HepG2 (cell line): ENCODE measurements around the gene POMGNT2. TPM values are rescaled to one million over a fixed set of nuclear protein-coding genes. Genes with fewer than 3 reads are reported as not detected.

ENCODE experiments used
- ATAC-seq: fragments of 200-7000 bp; cut with Tn5 transposase; 3 replicates; pipeline ENCODE4 v1.9.1; 2020; ENCODE audit warnings: mild to moderate bottlenecking, moderate library complexity
- BruUV-seq: library from RNA; stranded (reverse); fragments of 400-500 nt; replicated peaks from 2 replicates; lab custom pipeline; 2021; lab: Mats Ljungman, UMichigan
- CTCF ChIA-PET: fragments of 300-600 bp; formaldehyde crosslinking; extraction: SDS; loops from one replicate; lab custom pipeline; 2021; ENCODE audit warnings: low total read pairs, inconsistent platforms, low intra/inter-chr PET ratio; lab: Yijun Ruan, JAX
- POLR2A ChIA-PET: fragments of 350-600 bp; sonication (Branson Sonifier 250); formaldehyde crosslinking; loops from one replicate; lab custom pipeline; 2020; ENCODE audit warnings: antibody characterized with exemption, inconsistent platforms; lab: Yijun Ruan, JAX
- DNase-seq: peaks from one replicate; pipeline ENCODE4 v3.0.0-alpha.2; 2015; ENCODE audit warnings: low spot score
- FAIRE-seq: peaks from 3 replicates; lab custom pipeline; 2011; peaks lifted over from hg19 to GRCh38; lab: Jason Lieb, UNC
- H2AFZ ChIP-seq: one replicate; pipeline ENCODE4 v1.6.1; 2011; ENCODE audit warnings: low read length, inconsistent platforms
- H3K27ac ChIP-seq: fragments of 300-600 bp; 3 replicates; pipeline ENCODE4 v1.8.0; 2011; ENCODE audit warnings: mixed run types, mild to moderate bottlenecking, mixed read lengths, low read length, inconsistent platforms; ENCODE audit not compliant: insufficient read depth; ENCODE audit errors: extremely low read length
- H3K27me3 ChIP-seq, 2 experiments: fragments of 200-600 bp in 1 of 2; 2 replicates in 1 of 2; 3 replicates in 1 of 2; pipeline versions ENCODE4 v1.6.0 to v1.8.0; 2011; ENCODE audit warnings: low read length in 2 of 2, mild to moderate bottlenecking in 2 of 2, moderate library complexity in 2 of 2, inconsistent platforms in 1 of 2; ENCODE audit not compliant: insufficient read depth in 2 of 2, control insufficient read depth in 1 of 2
- H3K36me3 ChIP-seq, 2 experiments: fragments of 200-600 bp in 1 of 2; replicated peaks in 1 of 2; 2 replicates in 1 of 2; 3 replicates in 1 of 2; pipeline versions ENCODE4 v1.5.1 to v1.8.0; 2011; ENCODE audit warnings: low read length in 2 of 2, inconsistent platforms in 1 of 2; ENCODE audit not compliant: insufficient read depth in 2 of 2, control insufficient read depth in 1 of 2
- H3K4me1 ChIP-seq: 2 replicates; pipeline ENCODE4 v1.5.1; 2012; ENCODE audit warnings: low read length, inconsistent platforms; ENCODE audit not compliant: insufficient read depth
- H3K4me2 ChIP-seq: 2 replicates; pipeline ENCODE4 v1.6.0; 2011; ENCODE audit warnings: low read depth, low read length, inconsistent platforms
- H3K4me3 ChIP-seq, 3 experiments: fragments of 200-600 bp in 1 of 3; sonication (generic), shearing (Covaris generic) in 1 of 3; replicated peaks in 1 of 3; 2 replicates each; pipeline ENCODE4 v1.5.1; 2011 to 2016; ENCODE audit warnings: low read length in 3 of 3, inconsistent platforms in 2 of 3, low read depth in 2 of 3, mild to moderate bottlenecking in 2 of 3, control low read depth in 1 of 3, mixed read lengths in 1 of 3; ENCODE audit not compliant: insufficient read depth in 1 of 3
- H3K79me2 ChIP-seq: one replicate; pipeline ENCODE4 v1.6.1; 2011; ENCODE audit warnings: low read length, inconsistent platforms; ENCODE audit not compliant: insufficient read depth
- H3K9ac ChIP-seq: 2 replicates; pipeline ENCODE4 v1.6.0; 2011; ENCODE audit warnings: mild to moderate bottlenecking, low read depth, low read length, inconsistent platforms; ENCODE audit not compliant: insufficient read depth
- H3K9me3 ChIP-seq: 2 replicates; pipeline ENCODE4 v1.5.1; 2012; ENCODE audit warnings: mild to moderate bottlenecking, low read length
- H4K20me1 ChIP-seq: 2 replicates; pipeline ENCODE4 v1.6.0; 2011; ENCODE audit warnings: inconsistent platforms, mild to moderate bottlenecking, low read length, moderate library complexity; ENCODE audit not compliant: insufficient read depth
- ARID4A ChIP-seq: sonication (generic); formaldehyde crosslinking; IDR thresholded peaks from 2 replicates; pipeline ENCODE4 v1.5.0; 2020; ENCODE audit warnings: mild to moderate bottlenecking, missing genetic modification reagents, borderline replicate concordance
- ARNTL ChIP-seq: sonication (generic); formaldehyde crosslinking; IDR thresholded peaks from 2 replicates; pipeline ENCODE4 v1.4.0; 2020; ENCODE audit warnings: mild to moderate bottlenecking, missing genetic modification reagents
- ISL2 ChIP-seq: sonication (generic); formaldehyde crosslinking; IDR thresholded peaks from 2 replicates; pipeline ENCODE4 v1.5.0; 2020; ENCODE audit warnings: missing genetic modification reagents
- MLLT10 ChIP-seq: sonication (generic); formaldehyde crosslinking; IDR thresholded peaks from 2 replicates; pipeline ENCODE4 v1.4.0; 2020; ENCODE audit warnings: missing genetic modification reagents
- PLRG1 ChIP-seq: fragments of 450-650 bp; conservative IDR thresholded peaks from 2 replicates; pipeline ENCODE4 v1.6.1; 2016
- SKI ChIP-seq: fragments of 450-650 bp; IDR thresholded peaks from one replicate; pipeline ENCODE4 v1.6.1; 2018; ENCODE audit warnings: mild to moderate bottlenecking; ENCODE audit not compliant: partially characterized antibody
- SRSF4 ChIP-seq: fragments of 200-400 bp; formaldehyde crosslinking; IDR thresholded peaks from one replicate; pipeline ENCODE4 v1.6.1; 2018; ENCODE audit warnings: mild to moderate bottlenecking, low read depth, low read length, moderate library complexity; ENCODE audit not compliant: poor library complexity, severe bottlenecking
- ZNF12 ChIP-seq: sonication (generic); formaldehyde crosslinking; IDR thresholded peaks from 2 replicates; pipeline ENCODE4 v1.5.0; 2020; ENCODE audit warnings: missing genetic modification reagents
- ZNF460 ChIP-seq: sonication (generic); formaldehyde crosslinking; IDR thresholded peaks from 2 replicates; pipeline ENCODE4 v1.5.1; 2020; ENCODE audit warnings: missing genetic modification reagents, mild to moderate bottlenecking, borderline replicate concordance
- ZNF704 ChIP-seq: sonication (generic); formaldehyde crosslinking; IDR thresholded peaks from 2 replicates; pipeline ENCODE4 v1.8.1; 2023; ENCODE audit warnings: mild to moderate bottlenecking, inconsistent platforms, moderate library complexity, missing genetic modification reagents, borderline replicate concordance
- WGBS: methylation state at CpG from one replicate; pipeline ENCODE4 v1.1.6; 2017; ENCODE audit warnings: low lambda C conversion rate; 5-methylcytosine and 5-hydroxymethylcytosine counted together
- in situ Hi-C: cut with HindIII; loops from 2 replicates; pipeline ENCODE4 v1.10.0; 2017; ENCODE audit warnings: low pct_unique_long_range_greater_than_20kb; ENCODE audit not compliant: extremely low pct_ligation_motif_present
- intact Hi-C: fragments of 100-400 bp; cut with micrococcal nuclease; formaldehyde crosslinking; loops from one replicate; pipeline ENCODE4 v1.10.0; 2022; ENCODE audit not compliant: unreplicated experiment
- polyA plus RNA-seq, 8 experiments: library from polyadenylated mRNA; depleted of rRNA in 3 of 8; stranded (reverse) in 7 of 8; unstranded in 1 of 8; fragments of >200 nt; fragmentation: Illumina TruSeq in 4 of 8; extraction: Trizol in 4 of 8; gene quantifications; 2 replicates each; pipeline versions ENCODE4 v1.2.1 to v1.2.3, GENCODE V29; 2011 to 2016; ENCODE audit warnings: low read depth in 4 of 8, missing spikeins in 1 of 8, mixed read lengths in 1 of 8; ENCODE audit not compliant: insufficient read depth in 1 of 8
- total RNA-seq, 5 experiments: library from RNA; depleted of rRNA; stranded (reverse); fragments of >200 nt; fragmentation: Illumina TruSeq; extraction: Trizol; gene quantifications; 2 replicates each; pipeline ENCODE4 v1.2.3, GENCODE V29; 2016; ENCODE audit warnings: low read depth in 1 of 5
- TF ChIP-seq, protein P1 (sequence below), 2 experiments: sonication (generic) in 1 of 2; formaldehyde crosslinking in 1 of 2; IDR thresholded peaks; 2 replicates each; pipeline versions ENCODE4 v1.6.1 to v1.9.0; 2014 to 2022; ENCODE audit warnings: antibody characterized with exemption in 1 of 2, borderline replicate concordance in 1 of 2, inconsistent platforms in 1 of 2, low read depth in 1 of 2, missing genetic modification reagents in 1 of 2

The POMGNT2 gene
- total and polyA plus RNA-seq, 2 of the 13 experiments (the other 11 are each of a cell fraction or from before 2014, with no cell fraction given), result 10.5 to 12.4 TPM

- H3K79me2 ChIP-seq, result no peaks in the 10 kb centered on the region
- BruUV-seq, result no TSS peak
- POLR2A ChIA-PET, result no interaction called here
- TF ChIP-seq ZNF12 (CRISPR knock-in tag), result no peak
- no peak for TF ChIP-seq ARID4A (CRISPR knock-in tag)
- TF ChIP-seq ZNF460, result no peak
- no peak for TF ChIP-seq ISL2 (CRISPR knock-in tag)
- no peak for TF ChIP-seq SKI
- TF ChIP-seq ARNTL (CRISPR knock-in tag), result no peak
- no peak for TF ChIP-seq MLLT10 (CRISPR knock-in tag)
- TF ChIP-seq PLRG1, result no peak
- TF ChIP-seq, protein P1, sequence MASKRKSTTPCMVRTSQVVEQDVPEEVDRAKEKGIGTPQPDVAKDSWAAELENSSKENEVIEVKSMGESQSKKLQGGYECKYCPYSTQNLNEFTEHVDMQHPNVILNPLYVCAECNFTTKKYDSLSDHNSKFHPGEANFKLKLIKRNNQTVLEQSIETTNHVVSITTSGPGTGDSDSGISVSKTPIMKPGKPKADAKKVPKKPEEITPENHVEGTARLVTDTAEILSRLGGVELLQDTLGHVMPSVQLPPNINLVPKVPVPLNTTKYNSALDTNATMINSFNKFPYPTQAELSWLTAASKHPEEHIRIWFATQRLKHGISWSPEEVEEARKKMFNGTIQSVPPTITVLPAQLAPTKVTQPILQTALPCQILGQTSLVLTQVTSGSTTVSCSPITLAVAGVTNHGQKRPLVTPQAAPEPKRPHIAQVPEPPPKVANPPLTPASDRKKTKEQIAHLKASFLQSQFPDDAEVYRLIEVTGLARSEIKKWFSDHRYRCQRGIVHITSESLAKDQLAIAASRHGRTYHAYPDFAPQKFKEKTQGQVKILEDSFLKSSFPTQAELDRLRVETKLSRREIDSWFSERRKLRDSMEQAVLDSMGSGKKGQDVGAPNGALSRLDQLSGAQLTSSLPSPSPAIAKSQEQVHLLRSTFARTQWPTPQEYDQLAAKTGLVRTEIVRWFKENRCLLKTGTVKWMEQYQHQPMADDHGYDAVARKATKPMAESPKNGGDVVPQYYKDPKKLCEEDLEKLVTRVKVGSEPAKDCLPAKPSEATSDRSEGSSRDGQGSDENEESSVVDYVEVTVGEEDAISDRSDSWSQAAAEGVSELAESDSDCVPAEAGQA (IDR thresholded peaks at IDR 0.05; ENCODE audit: low read depth), result no peak
- TF ChIP-seq, protein P1 (CRISPR knock-in tag; IDR thresholded peaks at IDR 0.05; ENCODE audit: borderline replicate concordance), result no peak
- TF ChIP-seq SRSF4, result no peak
- no peak for TF ChIP-seq ZNF704 (CRISPR knock-in tag)
Measured at GRCh38 chr3:43086460-43087165, 19.3 kb downstream of the POMGNT2 start.

More at GRCh38 chr3:43086460-43087165, 19.3 kb downstream of the POMGNT2 start:
- H3K4me1 ChIP-seq, result no peaks in the 10 kb centered on the region
- intact Hi-C loops (no loop called here), in situ Hi-C loops (no loop called here)
- 91% methylated on average over 6 of the region's 6 CpGs for WGBS
- peaks cover 0 to 1% of the 10 kb centered on the region in 2 experiments; a peak in 1 of 5 replicates for H3K36me3 ChIP-seq
- no peak for FAIRE-seq
- H2AFZ ChIP-seq, result no peak overlapping the region
- no peaks in the 10 kb centered on the region for H3K9me3 ChIP-seq
- no peak overlapping the region for H3K9ac ChIP-seq
- H4K20me1 ChIP-seq, result no peaks in the 10 kb centered on the region
- no peak for ATAC-seq
- no peak for DNase-seq
- CTCF ChIA-PET, result no interaction called here
- H3K27ac ChIP-seq, result no peak overlapping the region
- no peak overlapping the region for H3K4me3 ChIP-seq
- no peak overlapping the region for H3K4me2 ChIP-seq
- H3K27me3 ChIP-seq, result no peaks in the 10 kb centered on the region
